Right cardiac atrium (tissue), 5 donors: ENCODE data around the gene IGIP. TPM values are rescaled to one million over a fixed set of nuclear protein-coding genes. Genes with fewer than 3 reads are reported as not detected.

Source experiments
- ATAC-seq, 2 donors: fragments of 200-7000 bp; cut with Tn5 transposase; one replicate each; pipeline versions ENCODE4 v1.8.0 to v1.9.1; 2020; ENCODE audit warnings: moderate library complexity in 2 of 2, mild to moderate bottlenecking in 1 of 2
- DNase-seq, 3 donors: peaks; one replicate each; pipeline ENCODE4 v3.0.0-alpha.2; 2020
- H3K27ac ChIP-seq: one replicate; pipeline ENCODE4 v1.5.1; 2013; ENCODE audit warnings: mild to moderate bottlenecking, low read length, control low read depth, moderate library complexity
- H3K27me3 ChIP-seq: one replicate; pipeline ENCODE4 v1.6.1; 2013; ENCODE audit not compliant: control insufficient read depth, insufficient read depth
- H3K4me1 ChIP-seq: one replicate; pipeline ENCODE4 v1.6.1; 2013; ENCODE audit warnings: low read length; ENCODE audit not compliant: control insufficient read depth, insufficient read depth
- H3K4me3 ChIP-seq: one replicate; pipeline ENCODE4 v1.5.1; 2013; ENCODE audit warnings: low read length, control low read depth
- H3K9me3 ChIP-seq: one replicate; pipeline ENCODE4 v1.6.1; 2013; ENCODE audit warnings: low read length; ENCODE audit not compliant: control insufficient read depth
- WGBS: extraction: QIAGEN DNeasy Blood & Tissue Kit; methylation state at CpG from one replicate; pipeline ENCODE4 v1.1.7; 2013; 5-methylcytosine and 5-hydroxymethylcytosine counted together
- intact Hi-C, 4 donors: fragments of 100-400 bp; cut with DNase I; formaldehyde crosslinking; loops; one replicate each; pipeline versions ENCODE4 v1.11.0 to v1.14.0; 2022 to 2023
- polyA plus RNA-seq: library from polyadenylated mRNA; stranded (reverse); fragments of 200-250 nt; gene quantifications from one replicate; pipeline ENCODE4 v1.2.3, GENCODE V29; 2013
- total RNA-seq, 4 donors: library from RNA; stranded (reverse); fragmentation: NEBNext Ultra II Directional; extraction: Animal tissue kit (Norgen Biotek cat#: 25700); gene quantifications; one replicate each; pipeline ENCODE4 v1.2.1, GENCODE V29; 2021
- donor health status: healthy with polysubstance abuse.
- donor health status: DM: no; HTN: yes; CAD: no.
- donor health status: DM: no; HTN: no; CAD: no.
- donor health status: DM: no; HTN: yes; CAD: no; lungs with severe emphysema.
- donor health status: DM: yes; HTN: yes; CAD: no.

Gene IGIP
- total and polyA plus RNA-seq, 5 donors = 9.8 to 20.1 (median 16.3) TPM

DNA sequence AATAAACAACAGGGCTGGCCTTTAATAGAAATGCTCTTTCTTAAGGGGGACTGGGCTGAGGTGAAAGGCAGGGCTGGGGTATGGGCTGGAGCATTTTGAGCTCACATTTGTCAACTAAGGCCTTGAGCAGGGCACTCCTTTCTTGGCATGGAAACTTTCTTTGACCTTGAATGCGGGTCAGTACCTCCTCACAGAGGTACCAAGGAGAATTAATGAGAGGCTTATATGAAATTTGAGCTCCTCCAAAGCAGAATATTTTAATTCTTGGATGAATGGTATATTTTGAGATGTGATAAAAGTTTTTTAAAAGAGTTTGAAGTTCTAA is 52.3 kb downstream of the IGIP start:
- WGBS = 50% methylated on average over 1 of the region's 1 CpG
- ATAC-seq (no peak), DNase-seq (no peak)
- Histone ChIP-seq H3K27me3 (no peaks in the 10 kb centered on the region), H3K4me1 (peaks cover 17% of the 10 kb centered on the region), H3K27ac (peak overlapping the region; percentile 30), H3K4me3 (no peak overlapping the region), H3K9me3 (no peaks in the 10 kb centered on the region)
- intact Hi-C loops = loop anchor here in 2 of 4 donors (5.0 to 10.0 kb wide), 4 partner anchors 44 to 169 kb away; partner anchors contain the start of gene HBEGF (in 2 of the 2)

DNA sequence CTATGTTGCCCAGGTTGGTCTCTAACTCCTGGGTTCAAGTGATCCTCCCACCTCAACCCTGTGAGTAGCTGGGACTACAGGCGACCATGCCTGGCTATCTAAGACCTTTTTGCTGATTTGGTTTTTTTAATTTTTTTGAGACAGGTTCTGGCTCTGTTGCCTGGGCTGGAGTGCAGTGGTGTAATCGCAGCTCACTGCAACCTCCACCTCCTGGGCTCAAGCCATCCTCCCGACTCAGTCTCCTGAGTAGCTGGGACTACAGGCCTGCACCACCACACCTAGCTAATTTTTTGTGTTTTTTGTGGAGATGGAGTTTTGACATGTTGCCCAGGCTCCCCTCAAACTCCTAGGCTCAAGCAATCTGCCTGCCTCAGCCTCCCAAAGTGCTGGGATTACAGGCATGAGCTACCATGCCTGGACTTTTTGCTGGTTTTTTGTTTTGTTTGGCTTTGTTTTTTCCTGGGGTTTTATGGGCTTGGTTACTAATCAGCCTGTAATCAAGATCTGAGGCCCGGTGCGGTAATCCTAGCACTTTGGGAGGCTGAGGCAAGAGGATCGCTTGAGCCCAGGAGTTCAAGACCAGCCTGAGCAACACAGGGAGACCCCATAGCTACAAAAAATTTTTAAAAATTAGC is 52.9 kb downstream of the IGIP start:
- no peak for ATAC-seq
- 66% methylated on average over 6 of the region's 6 CpGs for WGBS
- intact Hi-C loops = loop anchor here in 2 of 4 donors (5.0 to 10.0 kb wide), 4 partner anchors 44 to 169 kb away; partner anchors contain the start of gene HBEGF (in 2 of the 2)
- H3K27me3 ChIP-seq = no peaks in the 10 kb centered on the region
- peaks cover 21% of the 10 kb centered on the region for H3K4me1 ChIP-seq
- no peaks in the 10 kb centered on the region for H3K9me3 ChIP-seq
- H3K4me3 ChIP-seq = no peak overlapping the region
- no peak overlapping the region for H3K27ac ChIP-seq
- DNase-seq = no peak

Other genes starting within 250 kb of the IGIP start
- 1 to 10 TPM; 1.1 to 3.6 (median 1.8) TPM for gene NRG2, start 82.6 kb upstream of the IGIP start, total RNA-seq
- 1.4 TPM for gene NRG2, start 82.6 kb upstream of the IGIP start, polyA plus RNA-seq
- 10 to 100 TPM; 25.7 to 37.1 (median 32.9) TPM for gene PURA, start 11.8 kb upstream of the IGIP start, total RNA-seq
- 6.1 TPM for gene PURA, start 11.8 kb upstream of the IGIP start, polyA plus RNA-seq
- 10 to 100 TPM; 47.8 to 58.3 (median 51.1) TPM for gene CYSTM1, start 49.3 kb downstream of the IGIP start, total RNA-seq
- 77.4 TPM for gene CYSTM1, start 49.3 kb downstream of the IGIP start, polyA plus RNA-seq
- gene PFDN1, start 177.2 kb downstream of the IGIP start, total RNA-seq = 10 to 100 TPM; 57.6 to 71.9 (median 63.6) TPM
- gene PFDN1, start 177.2 kb downstream of the IGIP start, polyA plus RNA-seq = 144 TPM
- 10 to 100 TPM; 17.6 to 26.8 (median 19.5) TPM for gene HBEGF, start 220.7 kb downstream of the IGIP start, total RNA-seq
- 31.0 TPM for gene HBEGF, start 220.7 kb downstream of the IGIP start, polyA plus RNA-seq
- under 1 TPM in 2 of 4 donors, not detected in 2; 0.25 to 0.26 TPM for gene SLC4A9, start 234.3 kb downstream of the IGIP start, total RNA-seq
- 0.05 TPM for gene SLC4A9, start 234.3 kb downstream of the IGIP start, polyA plus RNA-seq